Neutrophil (primary cell): ENCODE measurements around the gene CAPN11.
A peak's percentile ranks its signal among the peaks of the same experiment; 100 is the strongest.

Source experiments
- H3K27ac ChIP-seq: fragments of 200-600 bp; sonication (generic); 2 replicates; pipeline ENCODE4 v1.5.1; 2016; ENCODE audit warnings: mild to moderate bottlenecking, moderate library complexity
- H3K27me3 ChIP-seq: fragments of 200-600 bp; sonication (generic); 2 replicates; pipeline ENCODE4 v1.6.0; 2016; ENCODE audit warnings: mild to moderate bottlenecking
- H3K36me3 ChIP-seq: fragments of 200-600 bp; sonication (generic); 2 replicates; pipeline ENCODE4 v1.5.1; 2017
- H3K4me1 ChIP-seq, 2 experiments: fragments of 200-600 bp in 1 of 2; sonication (generic) in 1 of 2; 1 replicate in 1 of 2; 2 replicates in 1 of 2; pipeline versions ENCODE4 v1.5.1 to v1.6.1; 2013 to 2016; ENCODE audit warnings: low read depth in 1 of 2, low read length in 1 of 2, mild to moderate bottlenecking in 1 of 2, moderate library complexity in 1 of 2; ENCODE audit not compliant: control insufficient read depth in 1 of 2, insufficient read depth in 1 of 2
- H3K4me3 ChIP-seq, 2 experiments: fragments of 200-600 bp in 1 of 2; sonication (generic) in 1 of 2; 1 replicate in 1 of 2; 2 replicates in 1 of 2; pipeline ENCODE4 v1.5.1; 2013 to 2016; ENCODE audit warnings: low read depth in 1 of 2, low read length in 1 of 2, mild to moderate bottlenecking in 1 of 2, moderate library complexity in 1 of 2
- H3K9me3 ChIP-seq: fragments of 200-600 bp; sonication (generic); 2 replicates; pipeline ENCODE4 v1.5.1; 2016
- TF ChIP-seq, protein P1 (sequence below): fragments of 200-600 bp; sonication (generic); IDR thresholded peaks from 2 replicates; pipeline ENCODE4 v1.5.1; 2016; ENCODE audit warnings: antibody characterized with exemption

CAPN11 gene

DNA sequence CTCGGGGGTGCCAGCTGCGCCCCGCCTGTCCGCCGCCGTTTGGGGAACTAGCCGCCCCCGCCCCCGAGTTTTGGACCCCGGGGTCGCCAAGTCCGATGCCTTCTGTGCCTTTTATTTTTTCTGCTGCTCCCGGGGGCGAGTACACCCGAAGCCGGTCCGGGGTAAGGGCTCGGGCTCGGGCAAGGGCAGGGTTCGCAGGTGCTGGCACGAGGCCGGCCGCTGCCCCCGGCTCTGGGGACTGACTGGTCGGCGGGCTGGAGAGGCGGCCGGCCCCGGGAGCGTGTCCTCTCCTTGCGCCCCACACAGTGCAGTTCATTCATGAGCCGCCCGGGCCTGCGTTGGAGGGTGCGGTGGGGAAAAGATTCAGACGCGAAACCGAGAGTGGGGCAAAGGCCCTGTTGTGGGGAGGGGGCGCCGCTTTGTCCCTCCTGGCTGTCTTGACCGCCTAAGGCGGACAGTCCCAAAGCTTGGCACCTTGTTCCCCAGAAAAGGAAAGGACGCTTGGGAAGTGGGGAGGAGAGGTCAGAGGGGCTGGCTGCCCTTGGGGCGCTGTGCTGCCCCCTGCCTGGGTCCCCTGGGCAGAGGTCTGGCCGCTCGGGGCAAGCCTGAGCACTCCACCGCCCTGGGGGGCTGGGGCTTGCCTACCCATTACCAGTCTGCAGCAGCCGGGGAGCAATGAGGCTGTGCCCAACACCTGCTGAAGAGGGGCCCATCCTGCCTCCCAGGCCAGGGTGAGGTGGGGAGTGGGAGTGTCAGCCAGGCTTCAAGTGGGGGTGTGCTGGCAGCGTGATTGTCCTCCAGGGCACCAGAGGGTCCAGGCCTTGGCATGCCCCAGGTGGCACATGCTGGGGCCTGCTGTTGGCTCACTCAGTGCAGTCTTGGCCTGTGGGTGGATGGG is 30.4 kb upstream of the CAPN11 start:
- TF ChIP-seq, protein P1, sequence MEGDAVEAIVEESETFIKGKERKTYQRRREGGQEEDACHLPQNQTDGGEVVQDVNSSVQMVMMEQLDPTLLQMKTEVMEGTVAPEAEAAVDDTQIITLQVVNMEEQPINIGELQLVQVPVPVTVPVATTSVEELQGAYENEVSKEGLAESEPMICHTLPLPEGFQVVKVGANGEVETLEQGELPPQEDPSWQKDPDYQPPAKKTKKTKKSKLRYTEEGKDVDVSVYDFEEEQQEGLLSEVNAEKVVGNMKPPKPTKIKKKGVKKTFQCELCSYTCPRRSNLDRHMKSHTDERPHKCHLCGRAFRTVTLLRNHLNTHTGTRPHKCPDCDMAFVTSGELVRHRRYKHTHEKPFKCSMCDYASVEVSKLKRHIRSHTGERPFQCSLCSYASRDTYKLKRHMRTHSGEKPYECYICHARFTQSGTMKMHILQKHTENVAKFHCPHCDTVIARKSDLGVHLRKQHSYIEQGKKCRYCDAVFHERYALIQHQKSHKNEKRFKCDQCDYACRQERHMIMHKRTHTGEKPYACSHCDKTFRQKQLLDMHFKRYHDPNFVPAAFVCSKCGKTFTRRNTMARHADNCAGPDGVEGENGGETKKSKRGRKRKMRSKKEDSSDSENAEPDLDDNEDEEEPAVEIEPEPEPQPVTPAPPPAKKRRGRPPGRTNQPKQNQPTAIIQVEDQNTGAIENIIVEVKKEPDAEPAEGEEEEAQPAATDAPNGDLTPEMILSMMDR: no peak
- Histone ChIP-seq H3K9me3 (no peaks in the 10 kb centered on the region), H3K27ac (peak overlapping the region; percentile 50), H3K4me1 (peaks cover 20 to 21% of the 10 kb centered on the region in 2 experiments), H3K4me3 (peak overlapping the region; percentile 71 to 90), H3K27me3 (peaks cover 12% of the 10 kb centered on the region), H3K36me3 (no peaks in the 10 kb centered on the region)

GRCh38 chr6:44129841-44130322 is 28.7 kb upstream of the CAPN11 start:
- no peak overlapping the region for H3K4me3 ChIP-seq
- no peaks in the 10 kb centered on the region for H3K9me3 ChIP-seq
- peaks cover 12% of the 10 kb centered on the region for H3K27me3 ChIP-seq
- H3K36me3 ChIP-seq: peaks cover 6% of the 10 kb centered on the region
- H3K27ac ChIP-seq: no peak overlapping the region
- peaks cover 15 to 18% of the 10 kb centered on the region in 2 experiments for H3K4me1 ChIP-seq
- TF ChIP-seq, protein P1: no peak

GRCh38 chr6:44131892-44132291 is 26.7 kb upstream of the CAPN11 start:
- H3K4me3 ChIP-seq: no peak overlapping the region
- H3K9me3 ChIP-seq: no peaks in the 10 kb centered on the region
- H3K36me3 ChIP-seq: peaks cover 21% of the 10 kb centered on the region
- H3K4me1 ChIP-seq: peaks cover 5 to 10% of the 10 kb centered on the region in 2 experiments
- TF ChIP-seq, protein P1: no peak
- peaks cover 12% of the 10 kb centered on the region for H3K27me3 ChIP-seq
- H3K27ac ChIP-seq: no peak overlapping the region

DNA sequence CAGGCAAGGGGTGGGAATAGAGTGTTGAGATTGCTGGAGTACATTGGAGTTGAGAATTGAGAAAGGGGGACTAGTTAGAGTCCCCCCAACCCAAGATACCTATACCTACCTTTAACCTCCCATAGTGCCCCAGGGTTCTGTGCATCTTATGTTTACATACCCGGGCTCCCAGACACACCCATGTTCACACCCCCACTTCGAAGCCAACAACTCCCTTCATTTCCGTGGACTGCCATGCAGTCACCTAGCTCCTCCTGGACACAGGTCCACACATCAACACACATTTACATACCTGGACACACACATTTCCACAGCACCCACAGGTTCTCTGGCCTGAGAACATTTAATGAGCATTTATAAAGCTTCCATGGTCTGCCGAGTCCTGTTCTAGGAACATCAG is 26.1 kb upstream of the CAPN11 start:
- no peak overlapping the region for H3K4me3 ChIP-seq
- TF ChIP-seq, protein P1: no peak
- H3K27ac ChIP-seq: no peak overlapping the region
- peaks cover 12% of the 10 kb centered on the region for H3K27me3 ChIP-seq
- peaks cover 5 to 8% of the 10 kb centered on the region in 2 experiments for H3K4me1 ChIP-seq
- H3K36me3 ChIP-seq: peaks cover 27% of the 10 kb centered on the region
- no peaks in the 10 kb centered on the region for H3K9me3 ChIP-seq

- no peaks in the 10 kb centered on the region for H3K9me3 ChIP-seq
- peaks cover 6% of the 10 kb centered on the region for H3K27me3 ChIP-seq
- H3K4me3 ChIP-seq: no peak overlapping the region
- peaks cover 30% of the 10 kb centered on the region for H3K36me3 ChIP-seq
- TF ChIP-seq, protein P1: no peak
- H3K4me1 ChIP-seq: peaks cover 1 to 3% of the 10 kb centered on the region in 2 experiments
- no peak overlapping the region for H3K27ac ChIP-seq
Measured at GRCh38 chr6:44133003-44133931, 25.4 kb upstream of the CAPN11 start.
